Glutamatergic neuron (in vitro differentiated cells): Measurements from ENCODE around the gene WDR27. TPM values are rescaled to one million over a fixed set of nuclear protein-coding genes. Genes with fewer than 3 reads are reported as not detected.

Source experiments
- DNase-seq: peaks from one replicate; pipeline ENCODE4 v3.0.0; 2022
- H3K27ac Mint-ChIP-seq: one replicate; pipeline ENCODE4 v1.8.0; 2020; ENCODE audit warnings: mild to moderate bottlenecking, mixed read lengths, inconsistent platforms; ENCODE audit not compliant: unreplicated experiment
- H3K27me3 Mint-ChIP-seq: one replicate; pipeline ENCODE4 v1.8.0; 2020; ENCODE audit warnings: mild to moderate bottlenecking, moderate library complexity, mixed read lengths, inconsistent platforms; ENCODE audit not compliant: unreplicated experiment
- H3K36me3 Mint-ChIP-seq: one replicate; pipeline ENCODE4 v1.8.0; 2020; ENCODE audit warnings: mild to moderate bottlenecking, mixed read lengths, inconsistent platforms; ENCODE audit not compliant: unreplicated experiment
- H3K4me1 Mint-ChIP-seq: one replicate; pipeline ENCODE4 v1.8.0; 2020; ENCODE audit warnings: mild to moderate bottlenecking, low read depth, mixed read lengths, inconsistent platforms; ENCODE audit not compliant: unreplicated experiment
- H3K4me3 Mint-ChIP-seq: one replicate; pipeline ENCODE4 v1.8.0; 2020; ENCODE audit warnings: mild to moderate bottlenecking, mixed read lengths, inconsistent platforms; ENCODE audit not compliant: unreplicated experiment
- H3K9me3 Mint-ChIP-seq: one replicate; pipeline ENCODE4 v1.8.0; 2020; ENCODE audit warnings: mild to moderate bottlenecking, moderate library complexity, mixed read lengths, inconsistent platforms; ENCODE audit not compliant: unreplicated experiment
- CTCF ChIP-seq: fragments of 200-600 bp; sonication (generic); IDR thresholded peaks from one replicate; pipeline ENCODE4 v1.5.0; 2021; ENCODE audit not compliant: partially characterized antibody, unreplicated experiment
- total RNA-seq: library from RNA; stranded (reverse); fragmentation: NEBNext Ultra II Directional; extraction: Animal tissue kit (Norgen Biotek cat#: 25700); gene quantifications from one replicate; pipeline ENCODE4 v1.2.1, GENCODE V29; 2021; ENCODE audit not compliant: unreplicated experiment

WDR27 gene
- total RNA-seq, 1 donor from 2014 or later: 64.8 TPM

- TF ChIP-seq CTCF: no peak
- H3K4me3 Mint-ChIP-seq: no peak overlapping the region
- no peak overlapping the region for H3K27ac Mint-ChIP-seq
- H3K9me3 Mint-ChIP-seq: no peaks in the 10 kb centered on the region
- no peaks in the 10 kb centered on the region for H3K27me3 Mint-ChIP-seq
- peaks cover 7% of the 10 kb centered on the region for H3K36me3 Mint-ChIP-seq
- no peaks in the 10 kb centered on the region for H3K4me1 Mint-ChIP-seq
- DNase-seq: no peak
Measured at GRCh38 chr6:169675011-169675410, 26.8 kb downstream of the WDR27 start.

GRCh38 chr6:169671563-169671962 lies 30.3 kb downstream of the WDR27 start:
- Mint-ChIP-seq H3K27ac (no peak overlapping the region), H3K36me3 (peaks cover 4% of the 10 kb centered on the region), H3K4me3 (no peak overlapping the region), H3K9me3 (no peaks in the 10 kb centered on the region), H3K27me3 (no peaks in the 10 kb centered on the region), H3K4me1 (peaks cover 5% of the 10 kb centered on the region)
- DNase-seq: no peak
- TF ChIP-seq CTCF: no peak

DNA sequence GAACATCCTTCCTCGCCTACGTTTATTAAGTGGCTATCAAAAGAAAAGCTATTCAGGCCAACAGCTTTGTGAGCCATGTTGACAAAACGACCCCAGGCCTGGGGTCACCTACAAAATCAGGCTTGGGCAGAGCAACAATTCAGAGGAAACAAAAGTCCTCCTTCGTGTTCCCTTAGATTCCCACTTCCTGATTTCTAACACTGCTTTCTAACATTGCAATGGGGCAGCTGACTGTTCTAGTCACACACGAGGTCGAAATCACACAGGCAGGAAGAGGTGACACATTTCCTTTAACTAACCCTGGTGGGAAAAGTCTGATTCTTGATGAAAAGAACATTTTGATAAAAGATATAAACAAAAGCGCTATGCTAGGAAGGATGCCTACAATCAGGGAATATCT lies 31.9 kb downstream of the WDR27 start:
- no peaks in the 10 kb centered on the region for H3K9me3 Mint-ChIP-seq
- DNase-seq: no peak
- H3K4me1 Mint-ChIP-seq: peaks cover 5% of the 10 kb centered on the region
- no peaks in the 10 kb centered on the region for H3K27me3 Mint-ChIP-seq
- no peak overlapping the region for H3K27ac Mint-ChIP-seq
- TF ChIP-seq CTCF: no peak
- no peak overlapping the region for H3K4me3 Mint-ChIP-seq
- peaks cover 4% of the 10 kb centered on the region for H3K36me3 Mint-ChIP-seq

GRCh38 chr6:169669147-169669546 lies 32.7 kb downstream of the WDR27 start:
- no peak for DNase-seq
- TF ChIP-seq CTCF: no peak
- Mint-ChIP-seq H3K4me1 (peaks cover 5% of the 10 kb centered on the region), H3K4me3 (no peak overlapping the region), H3K36me3 (peaks cover 4% of the 10 kb centered on the region), H3K9me3 (no peaks in the 10 kb centered on the region), H3K27ac (no peak overlapping the region), H3K27me3 (no peaks in the 10 kb centered on the region)

DNA sequence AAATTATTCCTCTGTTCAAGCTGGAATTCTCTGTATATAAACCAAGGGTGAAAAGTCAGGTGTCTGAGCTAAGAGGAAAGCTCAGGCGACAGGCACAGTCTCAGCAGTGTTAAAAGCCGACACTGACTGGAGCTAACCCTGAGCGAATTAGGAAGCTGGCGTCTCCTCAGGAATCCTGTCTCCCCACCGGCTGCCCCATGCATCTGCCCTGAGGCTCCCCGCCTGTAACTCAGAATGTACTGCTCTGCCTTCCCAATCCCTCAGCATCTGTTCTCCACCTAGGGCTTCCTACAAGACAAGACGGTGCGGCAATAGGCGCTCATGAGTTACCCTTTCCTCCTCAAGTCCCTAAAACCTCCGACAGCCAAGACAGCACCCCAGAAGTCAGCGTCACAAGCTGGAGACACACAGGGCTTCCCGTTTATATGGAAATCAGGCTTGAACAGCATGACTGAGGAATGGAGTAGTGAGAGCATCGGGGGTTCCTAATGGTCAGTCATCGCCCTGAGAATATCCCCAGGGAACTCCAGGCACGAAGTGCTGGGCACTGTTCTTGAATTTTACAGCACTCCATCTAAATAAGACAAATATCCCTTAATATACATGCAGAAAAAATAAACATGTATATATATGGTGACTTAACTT lies 33.5 kb downstream of the WDR27 start:
- Mint-ChIP-seq H3K27ac (peak overlapping the region; percentile 41), H3K36me3 (peaks cover 2% of the 10 kb centered on the region), H3K27me3 (no peaks in the 10 kb centered on the region), H3K4me3 (no peak overlapping the region), H3K9me3 (no peaks in the 10 kb centered on the region), H3K4me1 (peaks cover 5% of the 10 kb centered on the region)
- TF ChIP-seq CTCF: no peak
- DNase-seq: no peak
